H9 (cell line): Measurements from ENCODE around the gene CCDC102A. TPM values are rescaled to one million over a fixed set of nuclear protein-coding genes. Genes with fewer than 3 reads are reported as not detected.

Experiments
- DNase-seq: peaks from one replicate; pipeline ENCODE4 v3.0.0-alpha.2; 2017
- H2AFZ ChIP-seq: one replicate; pipeline ENCODE4 v1.6.1; 2013; ENCODE audit warnings: mild to moderate bottlenecking, low read length, control low read depth, moderate library complexity
- H2AK5ac ChIP-seq: 2 replicates; pipeline ENCODE4 v1.6.1; 2013; ENCODE audit warnings: low read length, control low read depth, mixed read lengths; ENCODE audit not compliant: insufficient read length
- H2BK120ac ChIP-seq: one replicate; pipeline ENCODE4 v1.6.1; 2013; ENCODE audit warnings: low read depth, mild to moderate bottlenecking, low read length, control low read depth, inconsistent platforms; ENCODE audit not compliant: poor library complexity, severe bottlenecking
- H2BK12ac ChIP-seq: 2 replicates; pipeline ENCODE4 v1.6.1; 2013; ENCODE audit warnings: low read length, control low read depth, mixed read lengths, low read depth; ENCODE audit not compliant: insufficient read length
- H2BK15ac ChIP-seq: 2 replicates; pipeline ENCODE4 v1.6.1; 2013; ENCODE audit warnings: low read depth, low read length, control low read depth
- H2BK20ac ChIP-seq: one replicate; pipeline ENCODE4 v1.6.1; 2013; ENCODE audit warnings: low read depth, mild to moderate bottlenecking, low read length, control low read depth, inconsistent platforms; ENCODE audit not compliant: poor library complexity, severe bottlenecking
- H2BK5ac ChIP-seq: 2 replicates; pipeline ENCODE4 v1.6.1; 2013; ENCODE audit warnings: low read length, control low read depth, mixed read lengths; ENCODE audit not compliant: insufficient read length
- H3K14ac ChIP-seq: 2 replicates; pipeline ENCODE4 v1.6.1; 2013; ENCODE audit warnings: low read length, control low read depth; ENCODE audit not compliant: insufficient read depth
- H3K18ac ChIP-seq: 2 replicates; pipeline ENCODE4 v1.6.1; 2013; ENCODE audit warnings: low read depth, mild to moderate bottlenecking, mixed read lengths, low read length, control low read depth; ENCODE audit not compliant: insufficient read length
- H3K23ac ChIP-seq: 2 replicates; pipeline ENCODE4 v1.6.1; 2013; ENCODE audit warnings: low read length, control low read depth, mixed read lengths, low read depth; ENCODE audit not compliant: insufficient read length
- H3K23me2 ChIP-seq: 2 replicates; pipeline ENCODE4 v1.6.1; 2013; ENCODE audit warnings: low read depth, mild to moderate bottlenecking, mixed read lengths, low read length, control low read depth; ENCODE audit not compliant: insufficient read length, poor library complexity, severe bottlenecking
- H3K27ac ChIP-seq: 2 replicates; pipeline ENCODE4 v1.5.1; 2013; ENCODE audit warnings: low read length, control low read depth, mixed read lengths, low read depth; ENCODE audit not compliant: insufficient read length
- H3K27me3 ChIP-seq: 2 replicates; pipeline ENCODE4 v1.6.1; 2013; ENCODE audit warnings: low read length, control low read depth, inconsistent platforms; ENCODE audit not compliant: insufficient read depth
- H3K4ac ChIP-seq: 2 replicates; pipeline ENCODE4 v1.6.1; 2013; ENCODE audit warnings: low read depth, mild to moderate bottlenecking, control low read depth, inconsistent platforms, low read length, moderate library complexity
- H3K4me1 ChIP-seq: 2 replicates; pipeline ENCODE4 v1.6.1; 2013; ENCODE audit warnings: low read length, control low read depth, inconsistent platforms; ENCODE audit not compliant: insufficient read depth
- H3K4me2 ChIP-seq: 2 replicates; pipeline ENCODE4 v1.6.1; 2013; ENCODE audit warnings: low read length, control low read depth, mixed read lengths; ENCODE audit not compliant: insufficient read length, insufficient read depth
- H3K56ac ChIP-seq: 2 replicates; pipeline ENCODE4 v1.6.1; 2013; ENCODE audit warnings: low read depth, mild to moderate bottlenecking, mixed read lengths, low read length, control low read depth; ENCODE audit not compliant: insufficient read length
- H3K79me1 ChIP-seq: 2 replicates; pipeline ENCODE4 v1.6.1; 2013; ENCODE audit warnings: low read depth, mild to moderate bottlenecking, moderate library complexity, low read length, control low read depth, inconsistent platforms; ENCODE audit not compliant: insufficient read depth, poor library complexity, severe bottlenecking
- H3K79me2 ChIP-seq: 2 replicates; pipeline ENCODE4 v1.6.1; 2013; ENCODE audit warnings: low read length, control low read depth, inconsistent platforms; ENCODE audit not compliant: insufficient read depth
- H3K9ac ChIP-seq: 2 replicates; pipeline ENCODE4 v1.6.1; 2013; ENCODE audit warnings: low read length, control low read depth, mixed read lengths; ENCODE audit not compliant: insufficient read length; ENCODE audit errors: extremely low read depth
- H3K9me3 ChIP-seq: one replicate; pipeline ENCODE4 v1.6.1; 2013; ENCODE audit warnings: low read depth, low read length, inconsistent platforms; ENCODE audit not compliant: control insufficient read depth
- H3T11ph ChIP-seq: one replicate; pipeline ENCODE4 v1.6.1; 2013; ENCODE audit warnings: mild to moderate bottlenecking, low read length, control low read depth, inconsistent platforms
- H4K20me1 ChIP-seq: one replicate; pipeline ENCODE4 v1.6.1; 2013; ENCODE audit not compliant: control insufficient read depth, insufficient read length, insufficient read depth
- H4K5ac ChIP-seq: 2 replicates; pipeline ENCODE4 v1.6.1; 2013; ENCODE audit warnings: low read depth, mild to moderate bottlenecking, mixed read lengths, low read length, control low read depth; ENCODE audit not compliant: insufficient read length
- H4K8ac ChIP-seq: replicated peaks from 2 replicates; pipeline ENCODE4 v1.6.1; 2013; ENCODE audit warnings: low read length, control low read depth, mixed read lengths, low read depth; ENCODE audit not compliant: insufficient read length
- H4K91ac ChIP-seq: 2 replicates; pipeline ENCODE4 v1.6.1; 2013; ENCODE audit warnings: low read depth, mild to moderate bottlenecking, moderate library complexity, mixed read lengths, low read length, control low read depth; ENCODE audit not compliant: insufficient read length
- H3K27ac Mint-ChIP-seq, 3 experiments: 2 replicates in 2 of 3; 3 replicates in 1 of 3; pipeline ENCODE4 v1.8.0; 2020 to 2021; ENCODE audit warnings: mixed read lengths in 3 of 3, mild to moderate bottlenecking in 1 of 3, moderate library complexity in 1 of 3
- H3K27me3 Mint-ChIP-seq: 2 replicates; pipeline ENCODE4 v1.8.0; 2021; ENCODE audit warnings: low read depth, mild to moderate bottlenecking, moderate library complexity, mixed read lengths
- H3K36me3 Mint-ChIP-seq, 3 experiments: 2 replicates in 2 of 3; 3 replicates in 1 of 3; pipeline ENCODE4 v1.8.0; 2020 to 2021; ENCODE audit warnings: low read depth in 3 of 3, mixed read lengths in 3 of 3; ENCODE audit not compliant: insufficient read depth in 1 of 3
- H3K4me1 Mint-ChIP-seq, 2 experiments: 2 replicates each; pipeline ENCODE4 v1.8.0; 2020; ENCODE audit warnings: mixed read lengths in 2 of 2
- H3K4me3 Mint-ChIP-seq, 2 experiments: 2 replicates in 1 of 2; 3 replicates in 1 of 2; pipeline ENCODE4 v1.8.0; 2020 to 2021; ENCODE audit warnings: mild to moderate bottlenecking in 2 of 2, mixed read lengths in 2 of 2, moderate library complexity in 1 of 2
- H3K9me3 Mint-ChIP-seq, 2 experiments: 2 replicates in 1 of 2; 3 replicates in 1 of 2; pipeline ENCODE4 v1.8.0; 2020; ENCODE audit warnings: mild to moderate bottlenecking in 2 of 2, mixed read lengths in 2 of 2, moderate library complexity in 1 of 2
- CTCF ChIP-seq: fragments of 200-600 bp; sonication (generic); conservative IDR thresholded peaks from 3 replicates; pipeline ENCODE4 v1.8.0; 2021; ENCODE audit warnings: antibody characterized with exemption, mild to moderate bottlenecking
- WGBS: extraction: QIAGEN DNeasy Blood & Tissue Kit; methylation state at CpG from one replicate; pipeline ENCODE4 v1.1.7; 2013; ENCODE audit warnings: missing lambda C conversion rate, low lambda C conversion rate, mixed read lengths; ENCODE audit not compliant: insufficient read length; ENCODE audit errors: extremely low coverage; 5-methylcytosine and 5-hydroxymethylcytosine counted together
- total RNA-seq: library from RNA; stranded (reverse); gene quantifications from 2 replicates; pipeline ENCODE4 v1.2.1, GENCODE V29; 2021

Gene CCDC102A
- total RNA-seq, 1 experiment from 2014 or later, result 8.2 TPM

- H3K9me3 Mint-ChIP-seq, result no peaks in the 10 kb centered on the region
- no peaks in the 10 kb centered on the region for H3K79me2 ChIP-seq
- no peak overlapping the region for H3K9ac ChIP-seq
- H3K9me3 ChIP-seq, result no peaks in the 10 kb centered on the region
- H3K27ac Mint-ChIP-seq, result no peak overlapping the region; a peak in 2 of 7 replicates
- no peak overlapping the region for H3K23ac ChIP-seq
- H3T11ph ChIP-seq, result no peak overlapping the region
- no peak overlapping the region for H2BK120ac ChIP-seq
- H3K14ac ChIP-seq, result no peak overlapping the region; the same call in 1 of the 2 replicates
- peak; percentile 40 for DNase-seq
- H3K18ac ChIP-seq, result no peak overlapping the region
- H3K23me2 ChIP-seq, result no peaks in the 10 kb centered on the region
- H3K27ac ChIP-seq, result no peak overlapping the region
- H2BK12ac ChIP-seq, result no peak overlapping the region
- H4K8ac ChIP-seq, result no peak overlapping the region
- no CpG with 5 or more reads among the region's 15 CpGs for WGBS
- H3K36me3 Mint-ChIP-seq, result no peaks in the 10 kb centered on the region
- no peaks in the 10 kb centered on the region for H4K20me1 ChIP-seq
- no peaks in the 10 kb centered on the region for H3K27me3 ChIP-seq
- H3K4me1 ChIP-seq, result no peaks in the 10 kb centered on the region; the same call in 1 of the 2 replicates
- H3K4me1 Mint-ChIP-seq, result peaks cover 14 to 21% of the 10 kb centered on the region in 2 experiments
- H4K5ac ChIP-seq, result no peak overlapping the region
- no peak overlapping the region for H3K4me2 ChIP-seq
- H2BK20ac ChIP-seq, result no peak overlapping the region
- no peak overlapping the region for H2AFZ ChIP-seq
- H2BK15ac ChIP-seq, result no peak overlapping the region
- H3K27me3 Mint-ChIP-seq, result peaks cover 9% of the 10 kb centered on the region
- no peak overlapping the region for H2AK5ac ChIP-seq
- no peaks in the 10 kb centered on the region for H3K79me1 ChIP-seq
- H2BK5ac ChIP-seq, result no peak overlapping the region
- no peak overlapping the region for H3K4me3 Mint-ChIP-seq
- TF ChIP-seq CTCF, result no peak
- H4K91ac ChIP-seq, result no peak overlapping the region
- no peak overlapping the region for H3K56ac ChIP-seq
- H3K4ac ChIP-seq, result no peak overlapping the region
Observed at GRCh38 chr16:57503366-57503765, 33.0 kb downstream of the CCDC102A start.
